ENCODE results near the gene SMIM12. TPM values are rescaled to one million over a fixed set of nuclear protein-coding genes. Genes with fewer than 3 reads are reported as not detected.
A peak's percentile ranks its signal among the peaks of the same experiment; 100 is the strongest.

The SMIM12 gene
- total RNA-seq, 1 donor from 2014 or later, result 23.2 TPM

DNA sequence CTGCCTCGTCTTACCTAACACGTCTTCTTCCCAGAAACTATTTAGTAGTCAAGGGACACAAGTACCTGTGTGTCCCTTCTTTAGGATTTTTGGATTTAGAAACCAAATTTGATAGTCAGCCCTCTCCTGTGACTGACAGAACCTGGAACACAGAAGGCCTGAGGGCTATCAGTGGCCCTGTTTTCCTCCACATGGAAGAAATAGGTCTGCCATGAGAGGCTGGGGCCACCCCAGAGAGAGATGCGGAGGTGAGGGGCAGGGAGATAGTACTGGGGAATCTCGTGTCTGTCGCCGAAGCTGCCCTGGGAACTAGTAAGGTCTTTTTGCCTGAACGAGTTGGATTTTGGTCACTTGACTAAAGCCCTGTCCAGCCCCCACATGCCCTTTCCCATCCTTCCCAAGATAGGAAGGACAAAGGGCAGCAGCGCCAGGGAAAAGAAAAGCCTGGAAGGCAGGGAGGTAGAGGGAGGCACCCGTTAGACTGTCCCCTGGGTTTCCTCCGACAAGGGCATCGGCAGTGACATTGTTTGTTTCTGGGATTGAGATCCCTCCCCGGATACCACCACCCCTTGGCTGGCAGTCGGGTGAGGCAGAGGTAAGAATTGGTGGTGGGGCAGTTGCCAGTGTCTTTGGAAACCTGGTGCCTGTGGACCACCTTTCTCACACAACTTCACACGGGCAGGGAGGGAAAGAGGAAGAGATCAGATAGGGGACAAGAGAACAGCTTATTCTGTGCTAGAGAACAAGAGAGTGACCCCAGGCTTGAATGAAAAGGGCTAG lies 19.8 kb downstream of the SMIM12 start:
- Histone ChIP-seq H3K27ac (peak overlapping the region in 1 of 2 donors; percentile 19), H3K27me3 (no peaks in the 10 kb centered on the region), H3K4me1 (peaks cover 13 to 20% of the 10 kb centered on the region in 2 donors), H3K36me3 (no peaks in the 10 kb centered on the region), H3K4me3 (no peak overlapping the region), H3K9me3 (no peaks in the 10 kb centered on the region)
- intact Hi-C loops (cut with DNase I), result no loop called here
- peak in 1 of 2 donors; percentile 35 for DNase-seq (ENCODE audit: low spot score in 2 of 2)
- TF ChIP-seq, protein P1, sequence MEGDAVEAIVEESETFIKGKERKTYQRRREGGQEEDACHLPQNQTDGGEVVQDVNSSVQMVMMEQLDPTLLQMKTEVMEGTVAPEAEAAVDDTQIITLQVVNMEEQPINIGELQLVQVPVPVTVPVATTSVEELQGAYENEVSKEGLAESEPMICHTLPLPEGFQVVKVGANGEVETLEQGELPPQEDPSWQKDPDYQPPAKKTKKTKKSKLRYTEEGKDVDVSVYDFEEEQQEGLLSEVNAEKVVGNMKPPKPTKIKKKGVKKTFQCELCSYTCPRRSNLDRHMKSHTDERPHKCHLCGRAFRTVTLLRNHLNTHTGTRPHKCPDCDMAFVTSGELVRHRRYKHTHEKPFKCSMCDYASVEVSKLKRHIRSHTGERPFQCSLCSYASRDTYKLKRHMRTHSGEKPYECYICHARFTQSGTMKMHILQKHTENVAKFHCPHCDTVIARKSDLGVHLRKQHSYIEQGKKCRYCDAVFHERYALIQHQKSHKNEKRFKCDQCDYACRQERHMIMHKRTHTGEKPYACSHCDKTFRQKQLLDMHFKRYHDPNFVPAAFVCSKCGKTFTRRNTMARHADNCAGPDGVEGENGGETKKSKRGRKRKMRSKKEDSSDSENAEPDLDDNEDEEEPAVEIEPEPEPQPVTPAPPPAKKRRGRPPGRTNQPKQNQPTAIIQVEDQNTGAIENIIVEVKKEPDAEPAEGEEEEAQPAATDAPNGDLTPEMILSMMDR (IDR thresholded peaks at IDR 0.05), result no peak

DNA sequence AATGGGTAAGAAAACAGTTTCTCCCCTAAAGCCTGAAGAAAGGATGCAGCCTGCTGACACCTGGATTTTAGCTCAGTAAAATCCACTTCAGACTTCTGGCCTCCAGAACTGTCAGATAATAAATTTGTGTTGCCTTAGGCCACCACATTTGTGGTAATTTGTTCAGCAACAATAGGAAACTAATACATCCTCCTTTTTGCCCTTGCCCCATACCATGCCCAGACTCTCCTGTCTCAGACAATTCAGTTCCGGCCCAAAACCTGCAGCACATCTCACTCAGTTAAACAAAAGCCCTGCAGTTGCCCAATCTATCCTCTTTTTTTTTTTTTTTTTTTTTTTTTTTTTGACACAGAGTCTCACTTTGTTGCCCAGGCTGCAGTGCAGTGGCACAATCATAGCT lies 25.8 kb downstream of the SMIM12 start:
- intact Hi-C loops (cut with DNase I), result no loop called here

DNA sequence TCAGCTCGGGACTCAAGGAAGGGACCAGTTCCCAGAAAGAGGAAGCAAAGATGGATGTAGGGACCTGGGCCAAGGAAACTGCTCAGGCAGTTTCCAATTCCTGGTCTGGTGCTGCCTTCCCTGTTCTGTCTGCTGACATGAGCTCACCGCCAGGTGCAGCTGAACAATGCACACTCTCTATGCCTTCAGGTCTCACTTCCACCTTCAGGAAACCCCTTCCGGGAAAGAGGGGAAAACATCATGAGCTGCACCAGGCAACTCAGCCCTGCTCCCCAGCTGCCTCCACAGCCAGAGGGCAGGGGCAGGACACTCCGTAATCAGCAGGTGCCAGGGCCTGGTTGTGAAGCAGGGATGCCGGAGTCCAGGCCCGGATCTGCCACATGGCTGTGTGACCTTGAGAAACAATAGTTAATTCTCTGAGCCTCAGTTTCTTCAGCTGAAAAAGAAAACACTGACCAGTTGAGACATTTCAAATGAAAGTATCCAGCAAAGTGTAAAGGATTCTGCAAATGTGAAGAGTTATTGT lies 27.8 kb downstream of the SMIM12 start:
- TF ChIP-seq, protein P1 (IDR thresholded peaks at IDR 0.05), result no peak
- Histone ChIP-seq H3K27me3 (no peaks in the 10 kb centered on the region), H3K4me1 (peaks cover 13 to 27% of the 10 kb centered on the region in 2 donors), H3K36me3 (no peaks in the 10 kb centered on the region), H3K9me3 (no peaks in the 10 kb centered on the region), H3K27ac (no peak overlapping the region), H3K4me3 (no peak overlapping the region)
- intact Hi-C loops (cut with DNase I), result no loop called here
- peak in 1 of 2 donors; percentile 22 for DNase-seq (ENCODE audit: low spot score in 2 of 2)

More for the DNA sequence above, 25.8 kb downstream of the SMIM12 start:
- Histone ChIP-seq H3K4me3 (no peak overlapping the region), H3K4me1 (peaks cover 16 to 33% of the 10 kb centered on the region in 2 donors), H3K9me3 (no peaks in the 10 kb centered on the region), H3K27me3 (no peaks in the 10 kb centered on the region), H3K27ac (no peak overlapping the region), H3K36me3 (no peaks in the 10 kb centered on the region)
- DNase-seq (ENCODE audit: low spot score in 2 of 2), result no peak
- TF ChIP-seq, protein P1 (IDR thresholded peaks at IDR 0.05), result no peak

DNA sequence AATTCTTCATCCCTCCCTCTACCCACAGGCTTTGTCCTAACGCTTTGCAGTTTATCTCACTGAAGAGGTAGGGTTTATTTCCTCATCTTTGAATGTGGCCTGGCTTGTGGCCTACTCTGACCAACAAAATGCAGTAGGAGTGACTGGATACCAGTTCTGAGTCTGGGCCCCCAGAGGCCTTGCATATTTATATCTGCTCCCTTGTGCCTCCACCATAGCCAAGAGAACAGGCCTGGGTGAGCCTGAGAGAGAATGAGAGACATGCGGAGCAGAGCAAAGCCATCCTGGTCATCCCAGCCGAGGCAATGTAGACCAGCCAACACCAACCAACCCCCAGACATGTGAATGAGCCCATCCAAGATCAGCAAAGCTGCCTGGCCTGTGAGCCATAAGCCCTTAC lies 30.3 kb downstream of the SMIM12 start:
- peak in 1 of 2 donors; percentile 62 for DNase-seq (ENCODE audit: low spot score in 2 of 2)
- Histone ChIP-seq H3K9me3 (no peaks in the 10 kb centered on the region), H3K36me3 (no peaks in the 10 kb centered on the region), H3K27me3 (no peaks in the 10 kb centered on the region), H3K27ac (peak overlapping the region; percentile 55 to 59), H3K4me3 (no peak overlapping the region), H3K4me1 (peaks cover 6 to 30% of the 10 kb centered on the region in 2 donors)
- intact Hi-C loops (cut with DNase I), result no loop called here
- TF ChIP-seq, protein P1 (IDR thresholded peaks at IDR 0.05), result no peak

DNA sequence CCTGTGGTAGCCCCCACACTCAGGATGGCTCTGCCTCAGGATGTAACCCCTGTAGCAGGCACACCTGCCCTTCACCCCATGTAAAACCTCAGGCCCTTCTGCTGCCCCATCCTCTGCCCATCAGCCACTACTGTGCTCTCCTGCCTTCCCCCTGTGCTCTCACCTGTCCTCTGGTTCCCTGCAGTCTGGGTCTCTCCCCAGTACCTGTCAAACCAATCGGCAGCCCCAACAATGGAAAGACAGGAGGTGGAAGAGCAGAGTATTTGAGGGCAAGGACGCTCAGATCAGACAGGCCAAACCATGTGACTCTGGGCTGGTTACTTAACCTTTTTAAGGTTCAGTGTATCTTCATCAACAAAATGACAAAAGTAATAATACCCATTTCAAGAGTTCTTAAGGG lies 30.9 kb downstream of the SMIM12 start:
- H3K27ac ChIP-seq, result peak overlapping the region; percentile 55 to 59

More for the DNA sequence above, 30.9 kb downstream of the SMIM12 start:
- no peaks in the 10 kb centered on the region for H3K36me3 ChIP-seq
- DNase-seq (ENCODE audit: low spot score in 2 of 2), result peak in 1 of 2 donors; percentile 45
- no peaks in the 10 kb centered on the region for H3K9me3 ChIP-seq
- H3K4me3 ChIP-seq, result no peak overlapping the region
- intact Hi-C loops (cut with DNase I), result no loop called here
- peaks cover 6 to 30% of the 10 kb centered on the region in 2 donors for H3K4me1 ChIP-seq
- TF ChIP-seq, protein P1 (IDR thresholded peaks at IDR 0.05), result no peak
- H3K27me3 ChIP-seq, result no peaks in the 10 kb centered on the region

Data from ascending aorta (tissue), 2 donors.